ENCODE results near the gene DOK3.

DOK3 gene

DNA sequence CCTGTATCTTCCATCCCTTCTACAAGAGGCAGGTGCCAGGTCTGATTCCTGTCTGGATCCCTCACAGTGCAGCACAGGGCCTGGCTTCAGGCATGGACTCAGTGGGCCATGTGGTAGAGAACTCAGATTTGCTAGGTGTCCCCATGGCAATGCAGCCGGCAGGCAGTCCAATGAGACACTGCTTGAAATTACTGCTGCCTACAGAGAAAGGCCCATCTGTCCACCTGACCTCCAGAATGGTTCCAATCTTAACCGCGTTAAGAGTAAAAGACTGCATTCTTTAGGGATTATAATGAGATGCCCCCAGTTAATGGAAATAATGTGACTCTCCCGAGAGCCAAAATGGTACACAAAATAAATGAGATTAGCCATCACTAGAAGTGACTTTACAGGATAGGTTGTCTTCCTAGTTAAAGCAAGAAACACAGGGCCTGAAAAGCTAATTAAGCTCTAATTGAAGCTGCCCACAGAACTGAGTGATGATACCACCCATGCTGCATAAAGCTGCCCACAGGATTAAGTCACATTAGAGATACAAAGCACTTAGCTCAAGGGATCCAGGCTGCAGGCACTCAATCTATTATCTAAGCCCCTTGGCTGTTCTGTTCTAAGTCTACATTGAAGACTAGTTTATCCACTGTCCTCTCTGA is 33.3 kb upstream of the DOK3 start:
- Histone ChIP-seq H2AFZ (ENCODE audit: low read depth, low read length) (no peak overlapping the region), H3K4me3 (ENCODE audit: low read depth in 1 of 2, low read length in 2 of 2) (no peak overlapping the region), H3K4me1 (ENCODE audit: insufficient read depth, low read length) (no peaks in the 10 kb centered on the region), H3K79me2 (ENCODE audit: insufficient read depth, low read length) (peaks cover 69% of the 10 kb centered on the region), H3K9ac (ENCODE audit: low read depth, low read length) (no peak overlapping the region), H3K27ac (ENCODE audit: low read length) (no peak overlapping the region), H3K27me3 (ENCODE audit: insufficient read depth, low read length, poor library complexity) (no peaks in the 10 kb centered on the region), H3K36me3 (ENCODE audit: insufficient read depth, low read length) (peaks cover 75% of the 10 kb centered on the region), H4K20me1 (ENCODE audit: insufficient read depth, low read length) (peaks cover 62% of the 10 kb centered on the region), H3K9me3 (ENCODE audit: insufficient read depth, low read length, severe bottlenecking) (no peaks in the 10 kb centered on the region), H3K4me2 (ENCODE audit: insufficient read depth, low read length) (no peak overlapping the region)
- ATAC-seq (ENCODE audit: insufficient read depth, low read depth) (no peak), DNase-seq (no peak)
- no peak for TF ChIP-seq EZH2 (IDR thresholded peaks at IDR 0.05; ENCODE audit: borderline replicate concordance, low read depth, low read length, severe bottlenecking)
- TF ChIP-seq, protein P1, sequence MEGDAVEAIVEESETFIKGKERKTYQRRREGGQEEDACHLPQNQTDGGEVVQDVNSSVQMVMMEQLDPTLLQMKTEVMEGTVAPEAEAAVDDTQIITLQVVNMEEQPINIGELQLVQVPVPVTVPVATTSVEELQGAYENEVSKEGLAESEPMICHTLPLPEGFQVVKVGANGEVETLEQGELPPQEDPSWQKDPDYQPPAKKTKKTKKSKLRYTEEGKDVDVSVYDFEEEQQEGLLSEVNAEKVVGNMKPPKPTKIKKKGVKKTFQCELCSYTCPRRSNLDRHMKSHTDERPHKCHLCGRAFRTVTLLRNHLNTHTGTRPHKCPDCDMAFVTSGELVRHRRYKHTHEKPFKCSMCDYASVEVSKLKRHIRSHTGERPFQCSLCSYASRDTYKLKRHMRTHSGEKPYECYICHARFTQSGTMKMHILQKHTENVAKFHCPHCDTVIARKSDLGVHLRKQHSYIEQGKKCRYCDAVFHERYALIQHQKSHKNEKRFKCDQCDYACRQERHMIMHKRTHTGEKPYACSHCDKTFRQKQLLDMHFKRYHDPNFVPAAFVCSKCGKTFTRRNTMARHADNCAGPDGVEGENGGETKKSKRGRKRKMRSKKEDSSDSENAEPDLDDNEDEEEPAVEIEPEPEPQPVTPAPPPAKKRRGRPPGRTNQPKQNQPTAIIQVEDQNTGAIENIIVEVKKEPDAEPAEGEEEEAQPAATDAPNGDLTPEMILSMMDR (IDR thresholded peaks at IDR 0.05; ENCODE audit: borderline replicate concordance, extremely low read depth, low read length, poor library complexity, severe bottlenecking), result no peak

DNA sequence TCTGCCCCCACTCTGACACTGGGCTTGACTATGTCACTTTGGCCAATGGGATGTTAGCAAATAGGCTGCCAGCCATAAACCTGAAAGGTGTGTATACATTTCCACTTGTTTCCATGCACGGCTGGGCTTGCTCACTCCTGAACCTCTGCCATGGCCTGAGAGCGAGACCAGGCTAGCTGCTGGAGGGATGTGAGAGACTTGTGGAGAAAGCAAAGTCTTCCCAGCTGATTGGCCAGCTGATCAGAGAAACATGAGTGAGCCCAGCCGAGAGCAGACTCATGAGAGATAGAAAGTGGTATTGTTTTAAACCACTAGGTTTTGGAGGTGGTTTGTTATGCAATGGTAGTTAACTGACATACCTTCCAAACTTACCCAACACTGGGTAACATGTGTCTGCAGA is 30.8 kb upstream of the DOK3 start:
- H3K9me3 ChIP-seq (ENCODE audit: insufficient read depth, low read length, severe bottlenecking), result no peaks in the 10 kb centered on the region
- no peak for TF ChIP-seq EZH2 (IDR thresholded peaks at IDR 0.05; ENCODE audit: borderline replicate concordance, low read depth, low read length, severe bottlenecking)
- TF ChIP-seq, protein P1 (IDR thresholded peaks at IDR 0.05; ENCODE audit: borderline replicate concordance, extremely low read depth, low read length, poor library complexity, severe bottlenecking), result no peak
- H4K20me1 ChIP-seq (ENCODE audit: insufficient read depth, low read length), result peaks cover 53% of the 10 kb centered on the region
- H3K36me3 ChIP-seq (ENCODE audit: insufficient read depth, low read length), result peaks cover 78% of the 10 kb centered on the region
- no peak overlapping the region for H2AFZ ChIP-seq (ENCODE audit: low read depth, low read length)
- H3K27me3 ChIP-seq (ENCODE audit: insufficient read depth, low read length, poor library complexity), result no peaks in the 10 kb centered on the region
- peaks cover 47% of the 10 kb centered on the region for H3K79me2 ChIP-seq (ENCODE audit: insufficient read depth, low read length)
- ATAC-seq (ENCODE audit: insufficient read depth, low read depth) (no peak), DNase-seq (no peak)
- H3K4me2 ChIP-seq (ENCODE audit: insufficient read depth, low read length), result no peak overlapping the region
- no peak overlapping the region for H3K4me3 ChIP-seq (ENCODE audit: low read depth in 1 of 2, low read length in 2 of 2)
- H3K9ac ChIP-seq (ENCODE audit: low read depth, low read length), result no peak overlapping the region
- H3K27ac ChIP-seq (ENCODE audit: low read length), result no peak overlapping the region
- no peaks in the 10 kb centered on the region for H3K4me1 ChIP-seq (ENCODE audit: insufficient read depth, low read length)

DNA sequence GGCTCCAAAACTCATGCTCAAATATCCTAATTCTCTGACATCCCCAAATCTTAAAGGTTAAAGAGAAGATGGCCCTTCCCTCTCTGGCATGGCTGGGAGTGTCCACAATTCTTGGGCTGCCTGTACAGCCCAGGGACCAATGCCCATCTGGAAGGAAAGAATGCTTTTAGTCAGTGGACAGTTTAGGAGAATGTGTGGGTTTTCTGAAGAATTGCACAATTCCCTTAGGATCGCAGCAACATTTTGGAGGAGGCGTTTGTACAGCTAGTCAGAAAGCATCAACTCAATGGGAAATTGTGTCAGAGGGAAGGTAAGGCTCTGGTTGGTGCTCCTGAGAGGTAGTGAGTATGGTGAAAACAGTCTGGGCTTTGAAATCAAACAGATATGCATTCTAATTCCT is 29.8 kb upstream of the DOK3 start:
- H3K4me1 ChIP-seq (ENCODE audit: insufficient read depth, low read length), result no peaks in the 10 kb centered on the region
- no peak overlapping the region for H3K27ac ChIP-seq (ENCODE audit: low read length)
- H3K79me2 ChIP-seq (ENCODE audit: insufficient read depth, low read length), result peaks cover 43% of the 10 kb centered on the region
- no peak overlapping the region for H3K4me2 ChIP-seq (ENCODE audit: insufficient read depth, low read length)
- no peak overlapping the region for H3K4me3 ChIP-seq (ENCODE audit: low read depth in 1 of 2, low read length in 2 of 2)
- no peaks in the 10 kb centered on the region for H3K27me3 ChIP-seq (ENCODE audit: insufficient read depth, low read length, poor library complexity)
- no peak overlapping the region for H2AFZ ChIP-seq (ENCODE audit: low read depth, low read length)
- H3K36me3 ChIP-seq (ENCODE audit: insufficient read depth, low read length), result peaks cover 84% of the 10 kb centered on the region
- ATAC-seq (ENCODE audit: insufficient read depth, low read depth), result no peak
- no peak for DNase-seq
- peaks cover 53% of the 10 kb centered on the region for H4K20me1 ChIP-seq (ENCODE audit: insufficient read depth, low read length)
- no peak for TF ChIP-seq EZH2 (IDR thresholded peaks at IDR 0.05; ENCODE audit: borderline replicate concordance, low read depth, low read length, severe bottlenecking)
- TF ChIP-seq, protein P1 (IDR thresholded peaks at IDR 0.05; ENCODE audit: borderline replicate concordance, extremely low read depth, low read length, poor library complexity, severe bottlenecking), result no peak
- no peaks in the 10 kb centered on the region for H3K9me3 ChIP-seq (ENCODE audit: insufficient read depth, low read length, severe bottlenecking)
- H3K9ac ChIP-seq (ENCODE audit: low read depth, low read length), result no peak overlapping the region

All from DND-41 (cell line).